Hepatocyte (in vitro differentiated cells): ENCODE measurements around the gene MYL11. TPM values are rescaled to one million over a fixed set of nuclear protein-coding genes. Genes with fewer than 3 reads are reported as not detected.

ENCODE experiments used
- DNase-seq: peaks from one replicate; pipeline ENCODE4 v3.0.0-alpha.2; 2016; ENCODE audit warnings: low spot score
- H2AFZ ChIP-seq: fragments of 200-600 bp; sonication (generic); 2 replicates; pipeline ENCODE4 v1.6.0; 2016; ENCODE audit warnings: antibody characterized with exemption, mild to moderate bottlenecking
- H3K27ac ChIP-seq: fragments of 200-600 bp; sonication (generic); 2 replicates; pipeline ENCODE4 v1.5.1; 2016; ENCODE audit warnings: mild to moderate bottlenecking
- H3K27me3 ChIP-seq: fragments of 200-600 bp; sonication (generic); 2 replicates; pipeline ENCODE4 v1.6.1; 2016
- H3K36me3 ChIP-seq: fragments of 200-600 bp; sonication (generic); replicated peaks from 2 replicates; pipeline ENCODE4 v1.5.1; 2016; ENCODE audit warnings: low read depth; ENCODE audit not compliant: insufficient read depth
- H3K4me1 ChIP-seq: fragments of 200-600 bp; sonication (generic); 2 replicates; pipeline ENCODE4 v1.5.1; 2016; ENCODE audit warnings: mild to moderate bottlenecking, moderate library complexity; ENCODE audit not compliant: insufficient read depth
- H3K4me2 ChIP-seq: fragments of 200-600 bp; sonication (generic); 2 replicates; pipeline ENCODE4 v1.6.0; 2016
- H3K4me3 ChIP-seq: fragments of 200-600 bp; sonication (generic); 2 replicates; pipeline ENCODE4 v1.5.1; 2016; ENCODE audit warnings: mild to moderate bottlenecking
- H3K79me2 ChIP-seq: fragments of 200-600 bp; sonication (generic); 2 replicates; pipeline ENCODE4 v1.6.0; 2017; ENCODE audit warnings: mild to moderate bottlenecking
- H3K9me2 ChIP-seq: fragments of 200-600 bp; sonication (generic); replicated peaks from 2 replicates; pipeline ENCODE4 v1.6.0; 2017; ENCODE audit warnings: mild to moderate bottlenecking; ENCODE audit not compliant: insufficient read depth
- H3K9me3 ChIP-seq: fragments of 200-600 bp; sonication (generic); 2 replicates; pipeline ENCODE4 v1.5.1; 2016; ENCODE audit warnings: low read depth, mild to moderate bottlenecking
- H4K20me1 ChIP-seq: fragments of 200-600 bp; sonication (generic); 2 replicates; pipeline ENCODE4 v1.6.0; 2016; ENCODE audit warnings: mild to moderate bottlenecking; ENCODE audit not compliant: insufficient read depth, poor library complexity, severe bottlenecking
- EZH2 ChIP-seq: fragments of 200-600 bp; sonication (generic); IDR thresholded peaks from 2 replicates; pipeline ENCODE4 v1.6.1; 2016; ENCODE audit warnings: antibody characterized with exemption, mild to moderate bottlenecking, borderline replicate concordance
- EZH2phosphoT487 ChIP-seq: fragments of 200-600 bp; sonication (generic); IDR thresholded peaks from one replicate; pipeline ENCODE4 v1.6.1; 2018; ENCODE audit warnings: antibody characterized with exemption, mild to moderate bottlenecking, low read depth, moderate library complexity; ENCODE audit not compliant: unreplicated experiment, severe bottlenecking
- WGBS: methylation state at CpG from one replicate; pipeline ENCODE4 v1.1.6; 2016; ENCODE audit warnings: low lambda C conversion rate; ENCODE audit errors: missing lambda C conversion rate; 5-methylcytosine and 5-hydroxymethylcytosine counted together
- polyA plus RNA-seq: library from polyadenylated mRNA; unstranded; fragments of >200 nt; fragmentation: Nextera tagmentation; extraction: Ambion mirVana; gene quantifications from 2 replicates; pipeline ENCODE4 v1.2.1, GENCODE V29; 2016
- total RNA-seq: library from RNA; depleted of rRNA; stranded (reverse); fragments of >200 nt; gene quantifications from 2 replicates; pipeline ENCODE4 v1.2.3, GENCODE V29; 2014
- TF ChIP-seq, protein P1 (sequence below): fragments of 200-600 bp; sonication (generic); IDR thresholded peaks from 2 replicates; pipeline ENCODE4 v1.5.1; 2016; ENCODE audit warnings: antibody characterized with exemption, mild to moderate bottlenecking; ENCODE audit not compliant: poor library complexity

MYL11 gene
- total and polyA plus RNA-seq, 2 experiments from 2014 or later = 2.2 to 4.0 TPM

DNA sequence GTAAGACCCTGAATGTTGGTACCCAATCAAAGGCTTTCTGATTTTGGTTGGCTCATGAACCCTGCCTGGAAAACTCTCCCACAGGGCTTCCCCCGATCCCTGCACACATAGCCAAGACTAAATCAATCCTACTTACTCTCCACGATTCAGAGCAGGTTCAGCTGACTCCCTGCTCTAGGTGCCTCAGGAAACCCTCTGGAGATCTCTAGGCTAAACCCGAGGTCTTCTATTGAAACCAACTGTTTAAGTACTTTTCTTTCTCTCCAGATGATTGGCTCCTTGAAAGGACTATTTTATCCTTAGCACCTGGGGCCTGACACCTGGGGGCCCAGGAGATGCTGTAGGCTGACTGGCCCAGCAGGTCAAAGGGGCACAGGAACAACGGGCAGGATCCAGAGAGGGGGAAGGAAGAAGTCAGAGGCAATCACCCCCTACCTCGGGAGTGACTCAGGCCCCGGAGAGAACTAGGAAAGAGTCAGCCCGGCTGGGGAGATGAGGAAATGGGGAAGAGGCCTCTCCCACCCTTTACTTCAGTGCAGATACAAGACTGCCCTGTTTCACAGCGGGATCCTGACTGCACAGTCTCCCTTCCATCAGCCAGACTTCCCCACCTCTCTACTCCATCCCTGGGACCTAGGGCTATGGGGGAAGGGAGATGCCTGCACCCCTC is 6.3 kb upstream of the MYL11 start:
- H3K4me3 ChIP-seq = peak overlapping the region; percentile 85

DNA sequence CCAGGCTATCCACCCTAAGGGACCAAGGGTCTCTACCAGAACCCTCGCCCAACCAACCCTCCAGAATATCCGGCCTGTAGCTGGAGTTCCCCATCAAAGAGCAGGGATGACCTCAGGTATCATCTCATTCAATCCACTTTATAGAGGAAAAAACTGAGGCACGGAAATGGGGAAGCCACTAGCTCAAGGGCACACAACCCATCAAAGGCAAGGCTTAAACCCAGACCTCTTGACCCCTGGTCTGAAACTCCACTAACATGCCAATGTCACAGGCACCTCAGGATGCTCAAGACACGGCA is 5.9 kb upstream of the MYL11 start:
- Histone ChIP-seq H3K27me3 (no peaks in the 10 kb centered on the region), H3K4me3 (peak overlapping the region; percentile 85), H3K9me2 (no peaks in the 10 kb centered on the region), H4K20me1 (peaks cover 47% of the 10 kb centered on the region), H3K36me3 (no peaks in the 10 kb centered on the region), H3K4me1 (peaks cover 12% of the 10 kb centered on the region), H3K9me3 (no peaks in the 10 kb centered on the region), H3K27ac (peak overlapping the region; percentile 68), H3K4me2 (peak overlapping the region; percentile 96), H3K79me2 (peaks cover 62% of the 10 kb centered on the region), H2AFZ (no peak overlapping the region)
- no peak for DNase-seq
- 46% methylated on average over 4 of the region's 4 CpGs for WGBS
- no peak for TF ChIP-seq EZH2
- no peak for TF ChIP-seq EZH2phosphoT487
- TF ChIP-seq, protein P1, sequence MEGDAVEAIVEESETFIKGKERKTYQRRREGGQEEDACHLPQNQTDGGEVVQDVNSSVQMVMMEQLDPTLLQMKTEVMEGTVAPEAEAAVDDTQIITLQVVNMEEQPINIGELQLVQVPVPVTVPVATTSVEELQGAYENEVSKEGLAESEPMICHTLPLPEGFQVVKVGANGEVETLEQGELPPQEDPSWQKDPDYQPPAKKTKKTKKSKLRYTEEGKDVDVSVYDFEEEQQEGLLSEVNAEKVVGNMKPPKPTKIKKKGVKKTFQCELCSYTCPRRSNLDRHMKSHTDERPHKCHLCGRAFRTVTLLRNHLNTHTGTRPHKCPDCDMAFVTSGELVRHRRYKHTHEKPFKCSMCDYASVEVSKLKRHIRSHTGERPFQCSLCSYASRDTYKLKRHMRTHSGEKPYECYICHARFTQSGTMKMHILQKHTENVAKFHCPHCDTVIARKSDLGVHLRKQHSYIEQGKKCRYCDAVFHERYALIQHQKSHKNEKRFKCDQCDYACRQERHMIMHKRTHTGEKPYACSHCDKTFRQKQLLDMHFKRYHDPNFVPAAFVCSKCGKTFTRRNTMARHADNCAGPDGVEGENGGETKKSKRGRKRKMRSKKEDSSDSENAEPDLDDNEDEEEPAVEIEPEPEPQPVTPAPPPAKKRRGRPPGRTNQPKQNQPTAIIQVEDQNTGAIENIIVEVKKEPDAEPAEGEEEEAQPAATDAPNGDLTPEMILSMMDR = no peak

More for the DNA sequence above, 6.3 kb upstream of the MYL11 start:
- Histone ChIP-seq H3K79me2 (peaks cover 66% of the 10 kb centered on the region), H3K9me3 (no peaks in the 10 kb centered on the region), H4K20me1 (peaks cover 47% of the 10 kb centered on the region), H2AFZ (no peak overlapping the region), H3K27me3 (no peaks in the 10 kb centered on the region), H3K4me2 (peak overlapping the region; percentile 96), H3K27ac (peak overlapping the region; percentile 68), H3K4me1 (peaks cover 12% of the 10 kb centered on the region), H3K9me2 (no peaks in the 10 kb centered on the region), H3K36me3 (no peaks in the 10 kb centered on the region)
- peak; percentile 71 for DNase-seq
- TF ChIP-seq EZH2 (no peak), EZH2phosphoT487 (no peak)
- TF ChIP-seq, protein P1 = no peak
- 9% methylated on average over 8 of the region's 8 CpGs for WGBS

DNA sequence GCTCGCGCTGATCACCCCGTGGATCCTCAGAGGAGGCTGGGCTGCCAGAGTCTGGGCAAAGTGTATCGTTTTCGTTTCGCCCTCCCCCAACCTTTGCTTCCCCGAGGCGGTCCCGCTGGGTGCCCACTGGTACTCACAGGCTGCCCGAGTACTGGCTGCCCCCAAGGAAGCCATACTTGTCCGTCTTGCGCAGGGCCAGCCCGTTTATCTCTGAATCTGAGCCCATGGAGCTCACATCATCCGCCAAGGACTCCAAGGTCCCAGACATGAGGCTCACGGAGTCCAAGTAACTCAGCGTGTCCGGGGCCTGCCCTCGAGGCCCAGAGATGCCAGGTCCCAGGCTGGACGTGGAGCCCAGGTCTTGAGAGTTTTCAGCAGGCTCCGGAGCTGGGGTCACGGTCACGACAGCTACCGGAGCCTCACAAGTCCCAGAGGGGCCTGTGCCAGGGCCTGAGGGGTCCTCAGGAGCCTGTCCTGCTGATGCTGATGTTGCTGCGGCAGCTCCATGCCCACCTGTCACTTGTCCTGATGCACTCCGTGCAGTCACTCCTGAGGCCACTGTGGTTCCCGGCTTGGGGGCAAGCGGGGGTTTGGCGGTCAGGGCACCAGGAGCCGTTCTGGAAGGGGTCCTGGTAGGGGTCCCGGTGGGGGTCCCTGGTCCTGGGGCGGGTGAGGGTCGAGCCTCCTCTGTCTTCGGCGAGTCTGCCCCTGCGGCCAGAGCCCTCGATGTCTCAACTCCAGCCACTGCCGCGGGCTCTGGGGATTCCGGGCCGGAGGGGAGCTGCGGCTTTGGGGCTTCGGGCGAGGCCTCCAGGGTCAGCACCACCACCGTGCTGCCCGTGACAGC is 5.3 kb upstream of the MYL11 start:
- no peak for TF ChIP-seq EZH2phosphoT487
- TF ChIP-seq, protein P1 = no peak
- TF ChIP-seq EZH2 = no peak
- 14% methylated on average over 30 of the region's 45 CpGs for WGBS
- H2AFZ ChIP-seq = no peak overlapping the region
- peak overlapping the region; percentile 85 for H3K4me3 ChIP-seq
- peak overlapping the region; percentile 68 for H3K27ac ChIP-seq
- H3K4me1 ChIP-seq = peaks cover 12% of the 10 kb centered on the region
- H3K4me2 ChIP-seq = peak overlapping the region; percentile 96
- H3K9me3 ChIP-seq = no peaks in the 10 kb centered on the region
- no peaks in the 10 kb centered on the region for H3K27me3 ChIP-seq
- H3K9me2 ChIP-seq = no peaks in the 10 kb centered on the region
- H3K36me3 ChIP-seq = no peaks in the 10 kb centered on the region
- H3K79me2 ChIP-seq = peaks cover 56% of the 10 kb centered on the region
- peak; percentile 39 for DNase-seq
- H4K20me1 ChIP-seq = peaks cover 47% of the 10 kb centered on the region
